Ovary (tissue), 9 donors: ENCODE data around the gene NSFL1C. TPM values are rescaled to one million over a fixed set of nuclear protein-coding genes. Genes with fewer than 3 reads are reported as not detected.

Source experiments
- DNase-seq, 5 donors: peaks; one replicate each; pipeline ENCODE4 v3.0.0-alpha.2; 2019 to 2020
- H3K27ac ChIP-seq, 2 donors: fragments of 200-600 bp; one replicate each; pipeline versions ENCODE4 v1.5.1 to v1.8.0; 2019 to 2022
- H3K27me3 ChIP-seq: fragments of 200-600 bp; one replicate; pipeline ENCODE4 v1.8.0; 2022
- H3K36me3 ChIP-seq: fragments of 200-600 bp; sonication (generic); one replicate; pipeline ENCODE4 v1.5.1; 2019
- H3K4me1 ChIP-seq: one replicate; pipeline ENCODE4 v1.8.1; 2013; ENCODE audit warnings: mild to moderate bottlenecking, moderate library complexity; ENCODE audit not compliant: insufficient read depth
- H3K4me3 ChIP-seq: fragments of 200-600 bp; sonication (generic); one replicate; pipeline ENCODE4 v1.5.1; 2017
- H3K9me3 ChIP-seq, 2 donors: fragments of 200-600 bp in 1 of 2; sonication (generic) in 1 of 2; one replicate each; pipeline versions ENCODE4 v1.5.1 to v1.8.1; 2013 to 2019; ENCODE audit warnings: mild to moderate bottlenecking in 1 of 2, moderate library complexity in 1 of 2
- EP300 ChIP-seq: sonication (generic); formaldehyde crosslinking; IDR thresholded peaks from one replicate; pipeline ENCODE4 v1.6.1; 2017; ENCODE audit warnings: antibody characterized with exemption
- POLR2A ChIP-seq: fragments of 450-650 bp; IDR thresholded peaks from one replicate; pipeline ENCODE4 v1.6.1; 2017; ENCODE audit warnings: antibody characterized with exemption, mild to moderate bottlenecking, moderate library complexity
- WGBS, 3 donors: extraction: QIAGEN DNeasy Blood & Tissue Kit in 1 of 3; methylation state at CpG; one replicate each; pipeline versions ENCODE4 v1.1.5 to v1.1.7; 2013 to 2017; 5-methylcytosine and 5-hydroxymethylcytosine counted together
- intact Hi-C, 4 donors: fragments of 100-400 bp; cut with DNase I; formaldehyde crosslinking; loops; one replicate each; pipeline versions ENCODE4 v1.11.0 to v1.15.1; 2022 to 2023
- polyA plus RNA-seq, 2 donors: library from polyadenylated mRNA; stranded (reverse); fragments of 200-250 nt in 1 of 2; fragments of 350-450 nt in 1 of 2; fragmentation: Illumina TruSeq in 1 of 2; extraction: RNeasy Lipid Tissue Mini Kit (QIAGEN cat#74804) in 1 of 2; gene quantifications; one replicate each; pipeline ENCODE4 v1.2.3, GENCODE V29; 2013 to 2014
- total RNA-seq, 7 donors: library from RNA; depleted of rRNA in 2 of 7; stranded (reverse); fragments of >200 nt in 2 of 7; fragmentation: NEBNext Ultra II Directional in 3 of 7; extraction: Animal tissue kit (Norgen Biotek cat#: 25700) in 3 of 7; gene quantifications; one replicate each; pipeline versions ENCODE4 v1.1.0 to v1.2.4, GENCODE V29; 2016 to 2023
- TF ChIP-seq, protein P1 (sequence below), 3 donors: fragments of 450-650 bp in 2 of 3; fragments of 200-600 bp in 1 of 3; IDR thresholded peaks; one replicate each; pipeline versions ENCODE4 v1.5.1 to v1.8.0; 2016 to 2022; ENCODE audit warnings: antibody characterized with exemption in 3 of 3, mild to moderate bottlenecking in 1 of 3
- donor health status: DM: no; HTN: no; CAD: no; lungs with moderate emphysema.
- donor health status: DM: no; HTN: no; CAD: no.
- donor health status: Bipolar disorder and iron deficiency.
- donor health status: DM: yes; HTN: yes; CAD: no.
- donor health status: DM: no; HTN: no; CAD: no.
- donor health status: DM: yes; HTN: yes; CAD: no.

NSFL1C gene
- total and polyA plus RNA-seq, 9 donors, result 23.4 to 105 (median 63.2) TPM

DNA sequence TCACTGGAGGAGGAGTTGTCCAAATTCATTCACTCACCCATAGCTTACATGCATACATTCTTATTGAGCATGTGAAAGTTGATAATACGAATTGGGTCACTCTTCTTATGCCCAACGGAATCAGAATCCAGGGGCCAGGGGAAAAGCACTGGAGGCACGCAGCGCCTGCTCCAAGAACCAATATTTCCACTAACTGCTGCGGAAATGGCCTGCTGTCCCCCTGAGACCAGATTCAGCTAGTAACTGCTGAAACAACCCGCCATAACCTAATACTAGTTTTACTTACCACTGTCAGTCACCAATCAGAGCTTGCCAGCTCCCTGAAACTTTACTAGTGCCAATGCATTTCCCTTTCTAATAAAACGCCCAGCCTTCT, 73.2 kb downstream of the NSFL1C start:
- no peaks in the 10 kb centered on the region for H3K27me3 ChIP-seq
- H3K4me3 ChIP-seq, result peak overlapping the region; percentile 82
- H3K4me1 ChIP-seq, result peaks cover 29% of the 10 kb centered on the region
- no peak for DNase-seq
- WGBS, 3 donors, result 64 to 74% (median 68%) methylated on average over 7 of the region's 7 CpGs
- intact Hi-C loops, result loop anchor here (2.0 to 10.0 kb wide), 4 partner anchors 59 to 74 kb away; partner anchors contain the start of genes SDCBP2 (in 2 of the 4) and NSFL1C (in 1 of the 4)
- no peaks in the 10 kb centered on the region for H3K36me3 ChIP-seq
- H3K27ac ChIP-seq, result peak overlapping the region in 1 of 2 donors; percentile 74
- H3K9me3 ChIP-seq, result no peaks in the 10 kb centered on the region
- TF ChIP-seq POLR2A, result no peak
- TF ChIP-seq EP300, result no peak
- TF ChIP-seq, protein P1, sequence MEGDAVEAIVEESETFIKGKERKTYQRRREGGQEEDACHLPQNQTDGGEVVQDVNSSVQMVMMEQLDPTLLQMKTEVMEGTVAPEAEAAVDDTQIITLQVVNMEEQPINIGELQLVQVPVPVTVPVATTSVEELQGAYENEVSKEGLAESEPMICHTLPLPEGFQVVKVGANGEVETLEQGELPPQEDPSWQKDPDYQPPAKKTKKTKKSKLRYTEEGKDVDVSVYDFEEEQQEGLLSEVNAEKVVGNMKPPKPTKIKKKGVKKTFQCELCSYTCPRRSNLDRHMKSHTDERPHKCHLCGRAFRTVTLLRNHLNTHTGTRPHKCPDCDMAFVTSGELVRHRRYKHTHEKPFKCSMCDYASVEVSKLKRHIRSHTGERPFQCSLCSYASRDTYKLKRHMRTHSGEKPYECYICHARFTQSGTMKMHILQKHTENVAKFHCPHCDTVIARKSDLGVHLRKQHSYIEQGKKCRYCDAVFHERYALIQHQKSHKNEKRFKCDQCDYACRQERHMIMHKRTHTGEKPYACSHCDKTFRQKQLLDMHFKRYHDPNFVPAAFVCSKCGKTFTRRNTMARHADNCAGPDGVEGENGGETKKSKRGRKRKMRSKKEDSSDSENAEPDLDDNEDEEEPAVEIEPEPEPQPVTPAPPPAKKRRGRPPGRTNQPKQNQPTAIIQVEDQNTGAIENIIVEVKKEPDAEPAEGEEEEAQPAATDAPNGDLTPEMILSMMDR (IDR thresholded peaks at IDR 0.05), result no peak

DNA sequence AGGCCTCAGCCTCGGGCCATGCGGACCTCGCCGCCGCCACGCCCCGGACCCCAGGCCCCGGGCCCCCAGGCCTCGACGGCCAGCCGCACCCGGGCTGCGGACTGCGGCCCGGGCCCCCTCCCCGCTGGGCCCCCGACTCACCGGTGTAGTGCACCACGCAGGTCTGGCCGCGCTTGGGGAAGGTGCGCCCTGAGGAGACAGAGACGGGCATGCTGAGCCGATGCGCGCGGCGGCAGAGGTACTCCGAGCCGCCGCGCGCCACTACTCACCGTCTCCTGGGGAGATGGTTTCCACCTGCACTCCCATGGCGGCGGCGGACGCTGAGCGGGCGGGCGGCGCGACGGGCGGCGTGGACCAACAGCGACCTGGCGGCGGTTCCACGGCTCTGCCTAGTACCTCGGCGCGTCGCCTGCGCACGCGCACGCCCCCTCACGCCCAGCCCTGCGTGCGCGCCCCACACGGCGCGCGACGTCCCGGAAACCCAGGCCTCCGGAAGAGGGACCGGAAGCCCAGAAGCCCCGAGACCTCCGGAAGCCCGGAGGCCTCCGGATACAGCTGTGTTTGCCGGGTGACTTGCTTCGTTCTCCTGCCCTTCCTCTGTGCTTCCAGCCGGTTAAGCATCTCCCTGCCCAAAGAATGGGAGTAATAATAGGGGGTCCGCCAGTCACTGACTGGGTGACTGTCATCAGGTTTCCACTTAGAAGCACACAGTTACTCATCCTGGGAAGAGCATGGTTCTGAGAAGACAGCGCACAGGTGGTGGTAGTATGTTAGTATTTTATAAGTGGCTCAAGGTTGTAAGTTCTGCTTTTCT, 73.7 kb downstream of the NSFL1C start, which contains the start of gene FKBP1A:
Gene FKBP1A, minus strand, starts transcription at position 362 of the 814 bp plus-strand sequence. Its CDS starts 56 bp downstream, at position 306.
- peak within 1 kb of the TSS; percentile 73 to 74 for H3K27ac ChIP-seq
- intact Hi-C loops, result loop anchor here (2.0 to 10.0 kb wide), 4 partner anchors 58 to 74 kb away; partner anchors contain the start of genes SDCBP2 (in 2 of the 4) and NSFL1C (in 1 of the 4)
- no peaks in the 10 kb centered on the region for H3K27me3 ChIP-seq
- H3K4me3 ChIP-seq, result peak within 1 kb of the TSS; percentile 82
- WGBS, 3 donors, result 1% methylated on average over 52 to 79 of the region's 79 CpGs
- no peaks in the 10 kb centered on the region for H3K36me3 ChIP-seq
- DNase-seq, result peak; percentile 90 to 96 (median 90)
- H3K9me3 ChIP-seq, result no peaks in the 10 kb centered on the region
- peaks cover 32% of the 10 kb centered on the region for H3K4me1 ChIP-seq
- TF ChIP-seq POLR2A (peak; percentile 88), EP300 (peak; percentile 33)
- TF ChIP-seq, protein P1 (IDR thresholded peaks at IDR 0.05), result peak; percentile 9 to 52 (median 39)

DNA sequence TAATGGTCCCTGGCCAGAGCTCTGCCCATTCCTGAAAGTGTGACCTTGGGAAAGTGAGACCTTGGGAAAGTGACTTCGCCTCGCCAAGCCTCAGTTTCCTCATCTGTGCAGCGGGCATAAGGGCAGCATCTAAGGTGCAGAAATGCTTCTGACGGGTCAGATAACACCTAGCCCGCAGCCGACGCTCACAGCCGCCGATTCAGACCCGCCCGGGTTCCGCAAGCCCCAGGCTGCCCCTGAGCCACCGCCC, 74.3 kb downstream of the NSFL1C start:
- Histone ChIP-seq H3K27me3 (no peaks in the 10 kb centered on the region), H3K9me3 (no peaks in the 10 kb centered on the region), H3K4me1 (peaks cover 33% of the 10 kb centered on the region), H3K4me3 (peak overlapping the region; percentile 82), H3K36me3 (no peaks in the 10 kb centered on the region), H3K27ac (peak overlapping the region; percentile 73 to 74)
- DNase-seq, result no peak
- intact Hi-C loops, result loop anchor here (2.0 to 10.0 kb wide), 4 partner anchors 58 to 75 kb away; partner anchors contain the start of genes SDCBP2 (in 2 of the 4) and NSFL1C (in 1 of the 4)
- WGBS, 3 donors, result 0 to 1% (median 0%) methylated on average over 13 of the region's 13 CpGs
- TF ChIP-seq, protein P1 (IDR thresholded peaks at IDR 0.05), result no peak
- TF ChIP-seq POLR2A, result no peak
- no peak for TF ChIP-seq EP300

Other genes starting within 250 kb of the NSFL1C start
- not detected for gene RAD21L1, start 240.8 kb downstream of the NSFL1C start, total RNA-seq
- gene RAD21L1, start 240.8 kb downstream of the NSFL1C start, polyA plus RNA-seq, result not detected
- 1 to 10 TPM; 2.4 to 6.8 (median 4.1) TPM for gene SNPH, start 200.6 kb downstream of the NSFL1C start, total RNA-seq
- gene SNPH, start 200.6 kb downstream of the NSFL1C start, polyA plus RNA-seq, result 1 to 10 TPM; 1.5 to 1.7 TPM
- 10 to 100 TPM in 1 of 7 donors, 1 to 10 TPM in 6; 2.7 to 34.7 (median 4.0) TPM for gene SDCBP2, start 137.7 kb downstream of the NSFL1C start, total RNA-seq
- 1 to 10 TPM in 1 of 2 donors, under 1 TPM in 1; 0.92 to 3.4 TPM for gene SDCBP2, start 137.7 kb downstream of the NSFL1C start, polyA plus RNA-seq
- 100 to 1,000 TPM in 6 of 7 donors, 10 to 100 TPM in 1; 64.7 to 258 (median 151) TPM for gene FKBP1A, start 73.8 kb downstream of the NSFL1C start, total RNA-seq
- gene FKBP1A, start 73.8 kb downstream of the NSFL1C start, polyA plus RNA-seq, result 100 to 1,000 TPM; 154 to 697 TPM
- gene SIRPB2, start 24.6 kb upstream of the NSFL1C start, total RNA-seq, result 1 to 10 TPM in 6 of 7 donors, under 1 TPM in 1; 0.88 to 3.8 (median 1.7) TPM
- gene SIRPB2, start 24.6 kb upstream of the NSFL1C start, polyA plus RNA-seq, result 1 to 10 TPM in 1 of 2 donors, under 1 TPM in 1; 0.98 to 1.4 TPM
- gene SIRPD, start 90.9 kb upstream of the NSFL1C start, total RNA-seq, result not detected
- gene SIRPD, start 90.9 kb upstream of the NSFL1C start, polyA plus RNA-seq, result not detected
- 1 to 10 TPM in 5 of 7 donors, under 1 TPM in 2; 0.25 to 9.7 (median 1.9) TPM for gene SIRPB1, start 153.2 kb upstream of the NSFL1C start, total RNA-seq
- 1 to 10 TPM in 1 of 2 donors, under 1 TPM in 1; 0.87 to 4.3 TPM for gene SIRPB1, start 153.2 kb upstream of the NSFL1C start, polyA plus RNA-seq
- gene SIRPG, start 190.9 kb upstream of the NSFL1C start, total RNA-seq, result under 1 TPM in 2 of 7 donors, not detected in 5; 0.23 to 0.25 TPM
- 1 to 10 TPM in 1 of 2 donors, under 1 TPM in 1; 0.06 to 1.4 TPM for gene SIRPG, start 190.9 kb upstream of the NSFL1C start, polyA plus RNA-seq